Right atrium auricular region (tissue), 2 donors: ENCODE results near the gene NCOA1. TPM values are rescaled to one million over a fixed set of nuclear protein-coding genes. Genes with fewer than 3 reads are reported as not detected.

ENCODE experiments used
- DNase-seq: peaks from one replicate; pipeline ENCODE4 v3.0.0-alpha.2; 2019; ENCODE audit warnings: low spot score
- H3K27ac ChIP-seq, 2 donors: fragments of 200-600 bp; sonication (generic); 1 replicate in 1 of 2; 2 replicates in 1 of 2; pipeline ENCODE4 v1.5.1; 2016 to 2019
- H3K27me3 ChIP-seq, 2 donors: fragments of 200-600 bp; sonication (generic); one replicate each; pipeline versions ENCODE4 v1.5.1 to v1.6.0; 2017 to 2019
- H3K36me3 ChIP-seq: fragments of 200-600 bp; sonication (generic); one replicate; pipeline ENCODE4 v1.5.1; 2016
- H3K4me1 ChIP-seq, 2 donors: fragments of 200-600 bp; sonication (generic); one replicate each; pipeline versions ENCODE4 v1.5.1 to v1.6.0; 2017 to 2019
- H3K4me3 ChIP-seq, 2 donors: fragments of 200-600 bp; sonication (generic); 1 replicate in 1 of 2; 2 replicates in 1 of 2; pipeline ENCODE4 v1.5.1; 2017 to 2019; ENCODE audit warnings: mild to moderate bottlenecking in 1 of 2, moderate library complexity in 1 of 2
- H3K9me3 ChIP-seq, 2 donors: fragments of 200-600 bp; sonication (generic); one replicate each; pipeline ENCODE4 v1.5.1; 2019
- total RNA-seq, 2 donors: library from RNA; depleted of rRNA; stranded (reverse); fragments of >200 nt; gene quantifications; one replicate each; pipeline ENCODE4 v1.1.0, GENCODE V29; 2016
- TF ChIP-seq, protein P1 (sequence below), 2 donors: fragments of 200-600 bp; sonication (generic); IDR thresholded peaks; one replicate each; pipeline ENCODE4 v1.5.1; 2019; ENCODE audit warnings: antibody characterized with exemption in 2 of 2

Gene NCOA1
- total RNA-seq, 2 donors from 2014 or later, result 33.8 to 43.6 TPM

- DNase-seq, result no peak
- no peak overlapping the region for H3K4me3 ChIP-seq
- no peaks in the 10 kb centered on the region for H3K27me3 ChIP-seq
- peaks cover 55% of the 10 kb centered on the region for H3K36me3 ChIP-seq
- H3K4me1 ChIP-seq, result no peaks in the 10 kb centered on the region
- H3K27ac ChIP-seq, result no peak overlapping the region
- H3K9me3 ChIP-seq, result no peaks in the 10 kb centered on the region
- TF ChIP-seq, protein P1, sequence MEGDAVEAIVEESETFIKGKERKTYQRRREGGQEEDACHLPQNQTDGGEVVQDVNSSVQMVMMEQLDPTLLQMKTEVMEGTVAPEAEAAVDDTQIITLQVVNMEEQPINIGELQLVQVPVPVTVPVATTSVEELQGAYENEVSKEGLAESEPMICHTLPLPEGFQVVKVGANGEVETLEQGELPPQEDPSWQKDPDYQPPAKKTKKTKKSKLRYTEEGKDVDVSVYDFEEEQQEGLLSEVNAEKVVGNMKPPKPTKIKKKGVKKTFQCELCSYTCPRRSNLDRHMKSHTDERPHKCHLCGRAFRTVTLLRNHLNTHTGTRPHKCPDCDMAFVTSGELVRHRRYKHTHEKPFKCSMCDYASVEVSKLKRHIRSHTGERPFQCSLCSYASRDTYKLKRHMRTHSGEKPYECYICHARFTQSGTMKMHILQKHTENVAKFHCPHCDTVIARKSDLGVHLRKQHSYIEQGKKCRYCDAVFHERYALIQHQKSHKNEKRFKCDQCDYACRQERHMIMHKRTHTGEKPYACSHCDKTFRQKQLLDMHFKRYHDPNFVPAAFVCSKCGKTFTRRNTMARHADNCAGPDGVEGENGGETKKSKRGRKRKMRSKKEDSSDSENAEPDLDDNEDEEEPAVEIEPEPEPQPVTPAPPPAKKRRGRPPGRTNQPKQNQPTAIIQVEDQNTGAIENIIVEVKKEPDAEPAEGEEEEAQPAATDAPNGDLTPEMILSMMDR (IDR thresholded peaks at IDR 0.05), result no peak
These were observed 265.7 kb downstream of the NCOA1 start for GRCh38 chr2:24756789-24757188.

DNA sequence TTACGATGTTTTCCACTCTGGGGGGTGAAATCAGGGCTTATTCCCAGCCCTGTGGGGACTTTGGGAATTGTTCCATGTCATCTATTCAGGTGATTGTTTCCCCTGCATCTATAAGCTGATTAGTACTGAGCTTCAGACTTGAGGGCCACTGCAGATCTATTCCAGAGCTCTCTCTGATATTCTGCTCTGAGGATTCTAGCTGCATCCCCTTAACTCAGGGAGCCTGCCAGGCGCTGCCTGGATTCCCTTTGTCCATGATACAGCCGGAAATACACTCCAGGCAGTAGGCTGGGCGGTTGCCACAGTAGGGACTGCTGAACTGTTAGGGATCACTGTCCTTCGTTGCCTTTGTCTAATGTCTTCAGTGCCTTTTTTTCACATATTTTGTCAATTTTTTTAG is 270.8 kb downstream of the NCOA1 start:
- H3K36me3 ChIP-seq, result peaks cover 45% of the 10 kb centered on the region

GRCh38 chr2:24762518-24762917 is 271.5 kb downstream of the NCOA1 start:
- no peak for DNase-seq
- H3K36me3 ChIP-seq, result peaks cover 44% of the 10 kb centered on the region
- H3K4me1 ChIP-seq, result no peaks in the 10 kb centered on the region
- TF ChIP-seq, protein P1 (IDR thresholded peaks at IDR 0.05), result no peak
- no peaks in the 10 kb centered on the region for H3K27me3 ChIP-seq
- no peaks in the 10 kb centered on the region for H3K9me3 ChIP-seq
- no peak overlapping the region for H3K4me3 ChIP-seq
- no peak overlapping the region for H3K27ac ChIP-seq

More for the DNA sequence above, 270.8 kb downstream of the NCOA1 start:
- H3K9me3 ChIP-seq, result no peaks in the 10 kb centered on the region
- H3K4me1 ChIP-seq, result no peaks in the 10 kb centered on the region
- no peak overlapping the region for H3K27ac ChIP-seq
- no peaks in the 10 kb centered on the region for H3K27me3 ChIP-seq
- DNase-seq, result no peak
- no peak overlapping the region for H3K4me3 ChIP-seq
- TF ChIP-seq, protein P1 (IDR thresholded peaks at IDR 0.05), result no peak

DNA sequence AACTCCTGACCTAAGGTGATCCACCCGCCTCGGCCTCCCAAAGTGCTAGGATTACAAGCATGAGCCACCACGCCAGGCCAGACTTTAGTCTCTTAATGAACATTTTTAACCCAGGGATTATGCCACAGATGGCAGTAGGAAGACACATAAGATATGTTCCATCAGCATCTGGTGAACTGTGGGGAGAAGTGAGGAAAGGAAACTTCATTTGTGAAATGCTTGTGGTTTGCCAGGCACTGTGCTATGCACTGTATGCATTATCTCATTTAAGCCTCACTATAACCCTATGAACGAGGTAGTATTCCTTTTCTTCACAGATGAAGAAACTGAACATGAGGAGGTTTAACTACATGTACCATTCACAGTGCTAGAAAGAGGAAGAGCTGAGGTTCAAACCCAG is 272.8 kb downstream of the NCOA1 start:
- Histone ChIP-seq H3K4me1 (peaks cover 0 to 6% of the 10 kb centered on the region in 2 donors), H3K27me3 (no peaks in the 10 kb centered on the region), H3K36me3 (peaks cover 30% of the 10 kb centered on the region), H3K27ac (no peak overlapping the region), H3K4me3 (no peak overlapping the region), H3K9me3 (no peaks in the 10 kb centered on the region)
- DNase-seq, result no peak
- TF ChIP-seq, protein P1 (IDR thresholded peaks at IDR 0.05), result no peak

GRCh38 chr2:24766609-24767008 is 275.6 kb downstream of the NCOA1 start:
- H3K27me3 ChIP-seq, result no peaks in the 10 kb centered on the region
- no peak for DNase-seq
- no peak overlapping the region for H3K27ac ChIP-seq
- no peaks in the 10 kb centered on the region for H3K9me3 ChIP-seq
- no peak overlapping the region for H3K4me3 ChIP-seq
- H3K36me3 ChIP-seq, result peaks cover 23% of the 10 kb centered on the region
- TF ChIP-seq, protein P1 (IDR thresholded peaks at IDR 0.05), result no peak
- peaks cover 0 to 6% of the 10 kb centered on the region in 2 donors for H3K4me1 ChIP-seq

- Histone ChIP-seq H3K27me3 (no peaks in the 10 kb centered on the region), H3K4me1 (peaks cover 0 to 6% of the 10 kb centered on the region in 2 donors), H3K9me3 (no peaks in the 10 kb centered on the region), H3K36me3 (peaks cover 14% of the 10 kb centered on the region), H3K4me3 (no peak overlapping the region), H3K27ac (no peak overlapping the region)
- TF ChIP-seq, protein P1 (IDR thresholded peaks at IDR 0.05), result no peak
- DNase-seq, result no peak
These were observed 277.0 kb downstream of the NCOA1 start for GRCh38 chr2:24768013-24768412.
